Adrenal gland (tissue), 12 donors: ENCODE measurements around the gene GALNT9. TPM values are rescaled to one million over a fixed set of nuclear protein-coding genes. Genes with fewer than 3 reads are reported as not detected.

Experiments used
- DNase-seq, 7 donors: peaks; one replicate each; pipeline ENCODE4 v3.0.0-alpha.2; 2019 to 2020
- H3K27ac ChIP-seq, 5 donors: fragments of 200-600 bp; sonication (generic) in 4 of 5; 1 replicate in 3 of 5; 2 replicates in 2 of 5; pipeline versions ENCODE4 v1.5.1 to v1.8.0; 2016 to 2020; ENCODE audit warnings: mild to moderate bottlenecking in 1 of 5
- H3K27me3 ChIP-seq: fragments of 200-600 bp; 2 replicates; pipeline ENCODE4 v1.8.0; 2021
- H3K36me3 ChIP-seq, 2 donors: fragments of 200-600 bp; replicated peaks in 1 of 2; 1 replicate in 1 of 2; 2 replicates in 1 of 2; pipeline versions ENCODE4 v1.5.1 to v1.8.0; 2018 to 2022
- H3K4me1 ChIP-seq, 2 donors: fragments of 200-600 bp; replicated peaks in 1 of 2; 1 replicate in 1 of 2; 2 replicates in 1 of 2; pipeline versions ENCODE4 v1.5.1 to v1.8.0; 2018 to 2021
- H3K4me3 ChIP-seq, 4 donors: fragments of 200-600 bp; sonication (generic) in 3 of 4; one replicate each; pipeline ENCODE4 v1.5.1; 2016 to 2018
- H3K9me3 ChIP-seq, 3 donors: fragments of 200-600 bp; sonication (generic) in 1 of 3; replicated peaks in 1 of 3; 1 replicate in 2 of 3; 2 replicates in 1 of 3; pipeline versions ENCODE4 v1.5.1 to v1.8.0; 2016 to 2021
- POLR2A ChIP-seq, 2 donors: fragments of 450-650 bp; IDR thresholded peaks; one replicate each; pipeline ENCODE4 v1.6.1; 2017; ENCODE audit warnings: antibody characterized with exemption in 2 of 2, mild to moderate bottlenecking in 2 of 2, moderate library complexity in 1 of 2
- WGBS, 4 donors: extraction: QIAGEN DNeasy Blood & Tissue Kit in 2 of 4; methylation state at CpG; one replicate each; pipeline versions ENCODE4 v1.1.5 to v1.1.7; 2013 to 2017; 5-methylcytosine and 5-hydroxymethylcytosine counted together
- intact Hi-C, 2 donors: fragments of 100-400 bp; cut with DNase I; formaldehyde crosslinking; loops; one replicate each; pipeline versions ENCODE4 v1.14.1 to v1.15.0; 2022 to 2023
- polyA plus RNA-seq, 3 donors: library from polyadenylated mRNA; stranded (reverse); fragments of 200-250 nt in 2 of 3; fragments of 350-450 nt in 1 of 3; fragmentation: Illumina TruSeq in 1 of 3; extraction: RNeasy Lipid Tissue Mini Kit (QIAGEN cat#74804) in 1 of 3; gene quantifications; one replicate each; pipeline ENCODE4 v1.2.3, GENCODE V29; 2013 to 2014
- total RNA-seq, 9 donors: library from RNA; depleted of rRNA in 4 of 9; stranded (reverse); fragments of >200 nt in 4 of 9; fragments of 120-200 nt in 1 of 9; fragmentation: NEBNext Ultra II Directional in 1 of 9; extraction: Animal tissue kit (Norgen Biotek cat#: 25700) in 1 of 9; gene quantifications; one replicate each; pipeline versions ENCODE4 v1.1.0 to v1.2.4, GENCODE V29; 2013 to 2023
- TF ChIP-seq, protein P1 (sequence below), 6 experiments: fragments of 450-650 bp in 4 of 6; fragments of 200-600 bp in 2 of 6; sonication (generic) in 1 of 6; IDR thresholded peaks; 1 replicate in 5 of 6; 2 replicates in 1 of 6; pipeline versions ENCODE4 v1.5.1 to v1.8.0; 2016 to 2021; ENCODE audit warnings: antibody characterized with exemption in 6 of 6, mild to moderate bottlenecking in 2 of 6, moderate library complexity in 1 of 6
- donor health status: healthy with polysubstance abuse.
- donor health status: Bipolar disorder and iron deficiency.
- donor health status: DM: yes; HTN: yes; CAD: no.
- donor health status: DM: no; HTN: no; CAD: no.
- donor health status: DM: no; HTN: no; CAD: no.
- donor health status: DM: yes; HTN: yes; CAD: no.

The GALNT9 gene
- total and polyA plus RNA-seq, 12 donors, result 0.44 to 7.8 (median 1.2) TPM; not detected in 1

DNA sequence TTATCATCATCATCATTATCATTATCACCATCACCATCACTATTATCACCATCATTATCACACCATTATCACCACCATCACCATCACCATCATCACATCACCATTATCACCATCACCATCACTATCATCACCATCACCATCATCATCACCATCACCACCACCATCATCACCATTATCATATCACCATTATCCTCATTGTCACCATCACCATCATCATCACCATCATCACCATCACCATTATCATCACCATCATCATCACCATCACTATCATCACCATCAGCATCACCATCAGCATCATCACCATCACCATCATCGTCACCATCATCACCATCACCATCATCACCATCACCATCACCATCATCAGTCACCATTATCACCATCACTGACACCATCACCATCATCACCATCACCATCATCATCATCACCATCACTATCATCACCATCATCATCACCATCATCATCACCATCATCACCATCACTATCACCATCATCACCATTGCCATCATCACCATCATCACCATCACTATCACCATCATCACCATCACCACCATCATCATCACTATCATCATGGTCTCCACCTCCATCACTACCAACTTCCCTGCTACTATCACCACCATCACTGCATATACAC lies 20.2 kb upstream of the GALNT9 start:
- H3K4me1 ChIP-seq, result no peaks in the 10 kb centered on the region
- TF ChIP-seq POLR2A (IDR thresholded peaks at IDR 0.05), result no peak
- TF ChIP-seq, protein P1, sequence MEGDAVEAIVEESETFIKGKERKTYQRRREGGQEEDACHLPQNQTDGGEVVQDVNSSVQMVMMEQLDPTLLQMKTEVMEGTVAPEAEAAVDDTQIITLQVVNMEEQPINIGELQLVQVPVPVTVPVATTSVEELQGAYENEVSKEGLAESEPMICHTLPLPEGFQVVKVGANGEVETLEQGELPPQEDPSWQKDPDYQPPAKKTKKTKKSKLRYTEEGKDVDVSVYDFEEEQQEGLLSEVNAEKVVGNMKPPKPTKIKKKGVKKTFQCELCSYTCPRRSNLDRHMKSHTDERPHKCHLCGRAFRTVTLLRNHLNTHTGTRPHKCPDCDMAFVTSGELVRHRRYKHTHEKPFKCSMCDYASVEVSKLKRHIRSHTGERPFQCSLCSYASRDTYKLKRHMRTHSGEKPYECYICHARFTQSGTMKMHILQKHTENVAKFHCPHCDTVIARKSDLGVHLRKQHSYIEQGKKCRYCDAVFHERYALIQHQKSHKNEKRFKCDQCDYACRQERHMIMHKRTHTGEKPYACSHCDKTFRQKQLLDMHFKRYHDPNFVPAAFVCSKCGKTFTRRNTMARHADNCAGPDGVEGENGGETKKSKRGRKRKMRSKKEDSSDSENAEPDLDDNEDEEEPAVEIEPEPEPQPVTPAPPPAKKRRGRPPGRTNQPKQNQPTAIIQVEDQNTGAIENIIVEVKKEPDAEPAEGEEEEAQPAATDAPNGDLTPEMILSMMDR (IDR thresholded peaks at IDR 0.05), result no peak
- 62 to 97% (median 81%) methylated on average over 1 of the region's 1 CpG for WGBS, 4 donors
- DNase-seq, result no peak
- intact Hi-C loops, result no loop called here
- no peak overlapping the region for H3K27ac ChIP-seq
- no peak overlapping the region for H3K4me3 ChIP-seq
- H3K36me3 ChIP-seq, result no peaks in the 10 kb centered on the region
- H3K27me3 ChIP-seq, result peaks cover 23% of the 10 kb centered on the region
- H3K9me3 ChIP-seq, result no peaks in the 10 kb centered on the region

- no peak for DNase-seq
- H3K36me3 ChIP-seq, result no peaks in the 10 kb centered on the region
- no peaks in the 10 kb centered on the region for H3K9me3 ChIP-seq
- TF ChIP-seq, protein P1 (IDR thresholded peaks at IDR 0.05), result no peak
- TF ChIP-seq POLR2A (IDR thresholded peaks at IDR 0.05), result no peak
- peaks cover 12% of the 10 kb centered on the region for H3K27me3 ChIP-seq
- H3K4me3 ChIP-seq, result no peak overlapping the region
- intact Hi-C loops, result no loop called here
- WGBS, 4 donors, result 83 to 93% (median 91%) methylated on average over 9 to 14 of the region's 14 CpGs
- H3K4me1 ChIP-seq, result no peaks in the 10 kb centered on the region
- H3K27ac ChIP-seq, result no peak overlapping the region
Measured at GRCh38 chr12:132348176-132348575, 18.8 kb upstream of the GALNT9 start.

DNA sequence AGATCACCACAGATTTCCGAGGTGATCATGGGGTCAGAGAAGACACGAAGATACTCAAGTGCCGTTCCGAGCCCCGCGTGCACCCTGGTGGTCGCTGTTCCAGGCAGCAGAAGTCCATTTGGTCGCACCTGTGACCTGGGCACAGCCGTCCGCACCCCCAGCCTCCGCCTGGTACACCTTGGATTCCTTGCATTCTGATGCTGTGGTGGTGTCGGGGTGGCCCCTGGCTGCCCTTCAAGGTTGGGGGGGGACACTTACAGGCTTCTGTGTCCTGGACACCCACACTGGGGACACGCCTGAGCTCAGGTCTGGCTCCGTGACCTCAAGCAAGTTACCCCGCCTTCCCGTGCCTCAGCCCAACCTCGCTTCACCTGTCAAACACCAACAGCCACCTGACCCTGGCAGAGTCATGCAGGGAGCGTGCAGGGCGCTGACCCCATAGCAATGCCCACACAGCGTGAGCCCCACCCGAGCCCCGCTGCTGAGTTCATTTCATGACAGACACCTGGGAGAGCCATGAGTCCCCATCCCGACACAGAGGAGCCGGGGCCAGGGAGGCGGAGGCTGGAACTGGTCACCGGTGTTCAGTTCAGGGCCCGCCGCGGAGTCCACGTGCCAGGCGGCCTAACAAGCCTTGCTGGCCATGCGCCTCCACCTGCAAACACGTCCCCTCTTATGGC lies 17.9 kb upstream of the GALNT9 start:
- no peaks in the 10 kb centered on the region for H3K36me3 ChIP-seq
- H3K9me3 ChIP-seq, result no peaks in the 10 kb centered on the region
- no peak for TF ChIP-seq POLR2A (IDR thresholded peaks at IDR 0.05)
- TF ChIP-seq, protein P1 (IDR thresholded peaks at IDR 0.05), result no peak
- 83 to 90% (median 86%) methylated on average over 17 to 33 of the region's 33 CpGs for WGBS, 4 donors
- H3K4me3 ChIP-seq, result no peak overlapping the region
- intact Hi-C loops, result no loop called here
- H3K27me3 ChIP-seq, result peaks cover 10% of the 10 kb centered on the region
- no peak overlapping the region for H3K27ac ChIP-seq
- H3K4me1 ChIP-seq, result no peaks in the 10 kb centered on the region
- no peak for DNase-seq

DNA sequence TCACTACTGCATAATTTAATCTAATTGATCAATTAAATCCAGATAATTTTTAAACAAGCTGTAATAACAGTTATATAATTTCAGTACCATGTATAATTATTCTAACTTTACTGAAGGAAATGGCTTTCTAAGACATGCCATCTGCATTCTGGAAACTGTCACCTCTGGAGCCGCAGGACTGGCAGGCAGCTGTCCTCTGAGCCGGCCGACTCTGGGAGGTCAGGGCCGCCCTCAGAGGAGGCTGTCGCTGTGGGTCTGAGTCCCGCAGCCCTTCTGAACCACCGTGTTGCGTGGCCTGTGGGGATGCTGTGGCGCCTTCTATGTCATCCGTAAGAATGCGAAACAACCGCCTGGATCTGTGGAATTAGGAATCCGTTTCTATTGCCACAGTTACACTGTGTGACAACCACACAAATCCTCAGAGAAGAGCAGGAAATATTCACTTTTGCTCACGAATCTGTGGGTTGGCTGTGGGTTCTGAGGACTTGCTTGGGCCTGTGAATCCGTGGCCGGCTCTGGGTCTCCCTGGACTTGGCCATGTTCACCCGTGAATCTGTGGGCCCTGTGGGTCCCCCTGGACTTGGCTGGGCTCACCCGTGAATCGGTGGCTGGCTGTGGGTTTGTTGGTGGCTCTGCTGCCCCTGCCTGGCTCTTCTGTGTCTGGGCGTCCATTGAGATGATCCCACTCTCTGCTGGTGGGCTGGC lies 17.2 kb upstream of the GALNT9 start:
- WGBS, 4 donors, result 63 to 89% (median 81%) methylated on average over 16 to 20 of the region's 20 CpGs
- H3K36me3 ChIP-seq, result no peaks in the 10 kb centered on the region
- no peaks in the 10 kb centered on the region for H3K9me3 ChIP-seq
- H3K4me3 ChIP-seq, result no peak overlapping the region
- H3K27ac ChIP-seq, result no peak overlapping the region
- DNase-seq, result no peak
- no peaks in the 10 kb centered on the region for H3K4me1 ChIP-seq
- TF ChIP-seq, protein P1 (IDR thresholded peaks at IDR 0.05), result no peak
- TF ChIP-seq POLR2A (IDR thresholded peaks at IDR 0.05), result no peak
- peaks cover 7% of the 10 kb centered on the region for H3K27me3 ChIP-seq
- intact Hi-C loops, result no loop called here
